ENCODE results near the gene RBM34.
"Not testable (repeated sequence)": the region's sequence is repeated elsewhere in the genome, so short reads cannot be mapped to it uniquely, and the experiment has no call there.

RBM34 gene

DNA sequence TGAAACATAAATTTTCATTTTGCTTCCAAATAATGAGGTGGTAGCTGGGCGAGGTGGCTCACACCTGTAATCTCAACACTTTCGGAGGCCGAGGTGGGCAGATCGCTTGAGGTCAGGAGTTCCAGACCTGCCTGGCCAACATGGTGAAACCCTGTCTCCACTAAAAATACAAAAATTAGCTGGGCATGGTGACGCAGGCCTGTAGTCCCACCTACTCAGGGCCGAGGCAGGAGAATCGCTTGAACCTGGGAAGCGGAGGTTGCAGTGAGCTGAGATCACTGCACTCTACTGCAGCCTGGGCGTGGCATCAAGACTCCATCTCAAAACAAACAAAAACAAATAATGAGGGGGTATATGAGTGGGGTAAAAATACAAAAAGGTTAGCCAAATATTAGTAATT lies 1.1 kb downstream of the RBM34 start:
- H4K8ac ChIP-seq (ENCODE audit: low read depth, low read length); H2BK5ac ChIP-seq (ENCODE audit: low read depth, low read length, poor library complexity); H3K4me1 ChIP-seq (ENCODE audit: control insufficient read depth in 1 of 2, insufficient read depth in 2 of 2, low read length in 2 of 2); H4K12ac ChIP-seq (ENCODE audit: low read depth, low read length); H2AK5ac ChIP-seq (ENCODE audit: low read length); H3K9me3 ChIP-seq (ENCODE audit: insufficient read depth, low read depth, low read length); H3K14ac ChIP-seq (ENCODE audit: low read length); H3K18ac ChIP-seq (ENCODE audit: low read length); H3K79me1 ChIP-seq (ENCODE audit: low read length); H3K4me3 ChIP-seq (ENCODE audit: low read depth, low read length); H3K23ac ChIP-seq (ENCODE audit: low read length); H3K9ac ChIP-seq (ENCODE audit: low read length); H3K27ac ChIP-seq (ENCODE audit: low read depth, low read length); H2BK120ac ChIP-seq (ENCODE audit: insufficient read depth, low read length, poor library complexity); H3K79me2 ChIP-seq (ENCODE audit: control insufficient read depth, insufficient read depth, low read length, poor library complexity); H4K91ac ChIP-seq (ENCODE audit: low read depth, low read length); DNase-seq; H2AFZ ChIP-seq (ENCODE audit: insufficient read depth, low read length, poor library complexity); H2BK12ac ChIP-seq (ENCODE audit: low read length); H3K27me3 ChIP-seq (ENCODE audit: insufficient read depth, low read length): not testable (repeated sequence)
- H3K36me3 ChIP-seq (ENCODE audit: control insufficient read depth in 1 of 2, insufficient read depth in 2 of 2, low read length in 2 of 2), result peaks cover 21 to 30% of the 10 kb centered on the region in 2 experiments
- no CpG with 5 or more reads among the region's 9 CpGs for WGBS (ENCODE audit: extremely low coverage, insufficient coverage, insufficient read length)
- peak overlapping the region; percentile 47 for H3K4ac ChIP-seq (ENCODE audit: low read depth, low read length)
- H3K4me2 ChIP-seq (ENCODE audit: low read length), result peak overlapping the region; percentile 35

DNA sequence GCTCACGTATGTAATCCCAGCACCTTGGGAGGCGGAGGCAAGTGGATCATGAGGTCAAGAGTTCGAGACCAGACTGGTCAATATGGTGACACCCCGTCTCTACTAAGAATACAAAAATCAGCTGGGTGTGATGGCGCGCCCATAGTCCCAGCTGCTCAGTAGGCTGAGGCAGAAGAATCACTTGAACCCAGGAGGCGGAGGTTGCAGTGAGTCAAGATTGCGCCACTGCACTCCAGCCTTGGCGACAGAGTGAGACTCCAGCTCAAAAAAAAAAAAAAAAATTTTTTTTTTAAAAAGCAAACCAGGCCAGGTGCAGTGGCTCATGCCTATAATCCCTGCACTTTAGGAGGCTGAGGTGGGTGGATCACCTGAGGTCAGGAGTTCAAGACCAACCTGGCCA lies 1.8 kb downstream of the RBM34 start:
- not testable (repeated sequence) for H4K8ac ChIP-seq (ENCODE audit: low read depth, low read length); H3K79me2 ChIP-seq (ENCODE audit: control insufficient read depth, insufficient read depth, low read length, poor library complexity); H4K91ac ChIP-seq (ENCODE audit: low read depth, low read length); H3K9ac ChIP-seq (ENCODE audit: low read length); H3K4me1 ChIP-seq (ENCODE audit: control insufficient read depth in 1 of 2, insufficient read depth in 2 of 2, low read length in 2 of 2); H3K9me3 ChIP-seq (ENCODE audit: insufficient read depth, low read depth, low read length); H3K18ac ChIP-seq (ENCODE audit: low read length); H3K79me1 ChIP-seq (ENCODE audit: low read length); H2AFZ ChIP-seq (ENCODE audit: insufficient read depth, low read length, poor library complexity); H3K14ac ChIP-seq (ENCODE audit: low read length); H3K4me2 ChIP-seq (ENCODE audit: low read length); H3K4me3 ChIP-seq (ENCODE audit: low read depth, low read length); H3K27ac ChIP-seq (ENCODE audit: low read depth, low read length); H2BK12ac ChIP-seq (ENCODE audit: low read length); H2AK5ac ChIP-seq (ENCODE audit: low read length); H2BK120ac ChIP-seq (ENCODE audit: insufficient read depth, low read length, poor library complexity); H3K27me3 ChIP-seq (ENCODE audit: insufficient read depth, low read length); H4K12ac ChIP-seq (ENCODE audit: low read depth, low read length); H2BK5ac ChIP-seq (ENCODE audit: low read depth, low read length, poor library complexity); DNase-seq; H3K23ac ChIP-seq (ENCODE audit: low read length)
- Histone ChIP-seq H3K4ac (ENCODE audit: low read depth, low read length) (peak overlapping the region; percentile 2), H3K36me3 (ENCODE audit: control insufficient read depth in 1 of 2, insufficient read depth in 2 of 2, low read length in 2 of 2) (peaks cover 21 to 32% of the 10 kb centered on the region in 2 experiments)
- no CpG with 5 or more reads among the region's 9 CpGs for WGBS (ENCODE audit: extremely low coverage, insufficient coverage, insufficient read length)

DNA sequence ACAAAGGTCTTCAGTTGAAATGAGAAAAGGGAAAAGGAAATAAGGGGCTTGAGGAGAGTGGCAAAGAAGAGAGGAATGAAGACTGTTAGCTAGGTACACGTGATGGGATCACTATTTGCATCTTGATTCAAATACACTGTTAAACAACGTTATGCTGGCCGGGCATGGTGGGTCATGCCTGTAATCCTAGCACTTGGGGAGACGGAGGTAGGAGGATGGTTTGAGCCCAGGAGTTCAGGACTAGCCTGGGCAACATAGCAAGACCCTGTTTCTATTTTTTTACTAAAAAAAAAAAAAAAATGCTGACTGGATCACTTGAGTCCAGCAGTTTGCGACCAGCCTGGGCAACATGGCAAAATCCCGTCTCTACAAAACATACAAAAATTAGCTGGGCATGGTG lies 2.4 kb downstream of the RBM34 start:
- H3K27ac ChIP-seq (ENCODE audit: low read depth, low read length), result no peak overlapping the region
- peaks cover 3% of the 10 kb centered on the region for H3K79me2 ChIP-seq (ENCODE audit: control insufficient read depth, insufficient read depth, low read length, poor library complexity)
- H3K4me3 ChIP-seq (ENCODE audit: low read depth, low read length), result no peak overlapping the region
- no peak overlapping the region for H4K8ac ChIP-seq (ENCODE audit: low read depth, low read length)
- H3K9ac ChIP-seq (ENCODE audit: low read length), result no peak overlapping the region
- no peak overlapping the region for H3K18ac ChIP-seq (ENCODE audit: low read length)
- no peak overlapping the region for H3K4me2 ChIP-seq (ENCODE audit: low read length)
- H3K79me1 ChIP-seq (ENCODE audit: low read length), result peaks cover 6% of the 10 kb centered on the region
- peaks cover 8% of the 10 kb centered on the region in 2 experiments for H3K4me1 ChIP-seq (ENCODE audit: control insufficient read depth in 1 of 2, insufficient read depth in 2 of 2, low read length in 2 of 2)
- H4K12ac ChIP-seq (ENCODE audit: low read depth, low read length), result no peak overlapping the region
- H2AK5ac ChIP-seq (ENCODE audit: low read length), result no peak overlapping the region
- H3K36me3 ChIP-seq (ENCODE audit: control insufficient read depth in 1 of 2, insufficient read depth in 2 of 2, low read length in 2 of 2), result peaks cover 21 to 36% of the 10 kb centered on the region in 2 experiments
- H4K91ac ChIP-seq (ENCODE audit: low read depth, low read length), result no peak overlapping the region
- no peak overlapping the region for H2AFZ ChIP-seq (ENCODE audit: insufficient read depth, low read length, poor library complexity)
- H3K14ac ChIP-seq (ENCODE audit: low read length), result no peak overlapping the region
- H3K4ac ChIP-seq (ENCODE audit: low read depth, low read length), result no peak overlapping the region
- no peak overlapping the region for H3K23ac ChIP-seq (ENCODE audit: low read length)
- DNase-seq, result no peak
- no peak overlapping the region for H2BK12ac ChIP-seq (ENCODE audit: low read length)
- H3K9me3 ChIP-seq (ENCODE audit: insufficient read depth, low read depth, low read length), result no peaks in the 10 kb centered on the region
- H2BK5ac ChIP-seq (ENCODE audit: low read depth, low read length, poor library complexity), result no peak overlapping the region
- no peaks in the 10 kb centered on the region for H3K27me3 ChIP-seq (ENCODE audit: insufficient read depth, low read length)
- WGBS (ENCODE audit: extremely low coverage, insufficient coverage, insufficient read length), result no CpG with 5 or more reads among the region's 6 CpGs
- no peak overlapping the region for H2BK120ac ChIP-seq (ENCODE audit: insufficient read depth, low read length, poor library complexity)

DNA sequence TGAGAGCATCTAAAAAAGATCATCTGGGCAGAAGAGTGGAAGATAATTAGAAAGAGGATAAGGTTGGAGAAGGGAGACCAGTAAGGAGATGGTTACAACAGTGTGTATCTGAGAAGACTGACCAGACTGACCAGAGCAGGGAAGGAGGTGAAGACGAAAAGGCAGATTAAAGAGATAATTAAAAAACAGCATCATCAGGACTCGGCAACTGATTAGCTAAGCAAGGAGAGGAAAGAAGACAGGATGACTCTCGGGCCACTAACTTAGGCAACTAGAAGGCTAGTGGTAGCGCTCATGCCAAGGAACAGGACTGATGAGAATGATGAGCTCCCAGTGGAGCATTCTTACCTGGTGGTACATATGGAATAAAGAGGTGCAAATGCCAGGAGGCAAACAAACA lies 3.9 kb downstream of the RBM34 start:
- H3K18ac ChIP-seq (ENCODE audit: low read length), result no peak overlapping the region
- DNase-seq, result no peak
- H3K4me3 ChIP-seq (ENCODE audit: low read depth, low read length), result no peak overlapping the region
- no peak overlapping the region for H2BK12ac ChIP-seq (ENCODE audit: low read length)
- H3K36me3 ChIP-seq (ENCODE audit: control insufficient read depth in 1 of 2, insufficient read depth in 2 of 2, low read length in 2 of 2), result peaks cover 28 to 43% of the 10 kb centered on the region in 2 experiments
- H2BK120ac ChIP-seq (ENCODE audit: insufficient read depth, low read length, poor library complexity), result no peak overlapping the region
- H2AFZ ChIP-seq (ENCODE audit: insufficient read depth, low read length, poor library complexity), result no peak overlapping the region
- H4K8ac ChIP-seq (ENCODE audit: low read depth, low read length), result no peak overlapping the region
- H3K27me3 ChIP-seq (ENCODE audit: insufficient read depth, low read length), result no peaks in the 10 kb centered on the region
- WGBS (ENCODE audit: extremely low coverage, insufficient coverage, insufficient read length), result no CpG with 5 or more reads among the region's 4 CpGs
- H4K12ac ChIP-seq (ENCODE audit: low read depth, low read length), result no peak overlapping the region
- no peak overlapping the region for H3K9ac ChIP-seq (ENCODE audit: low read length)
- H3K79me1 ChIP-seq (ENCODE audit: low read length), result peaks cover 6% of the 10 kb centered on the region
- H3K14ac ChIP-seq (ENCODE audit: low read length), result no peak overlapping the region
- H3K4ac ChIP-seq (ENCODE audit: low read depth, low read length), result no peak overlapping the region
- no peak overlapping the region for H3K23ac ChIP-seq (ENCODE audit: low read length)
- H3K4me2 ChIP-seq (ENCODE audit: low read length), result no peak overlapping the region
- no peak overlapping the region for H2AK5ac ChIP-seq (ENCODE audit: low read length)
- H3K27ac ChIP-seq (ENCODE audit: low read depth, low read length), result no peak overlapping the region
- peaks cover 8% of the 10 kb centered on the region in 2 experiments for H3K4me1 ChIP-seq (ENCODE audit: control insufficient read depth in 1 of 2, insufficient read depth in 2 of 2, low read length in 2 of 2)
- no peak overlapping the region for H4K91ac ChIP-seq (ENCODE audit: low read depth, low read length)
- H2BK5ac ChIP-seq (ENCODE audit: low read depth, low read length, poor library complexity), result no peak overlapping the region
- H3K79me2 ChIP-seq (ENCODE audit: control insufficient read depth, insufficient read depth, low read length, poor library complexity), result peaks cover 3% of the 10 kb centered on the region
- H3K9me3 ChIP-seq (ENCODE audit: insufficient read depth, low read depth, low read length), result no peaks in the 10 kb centered on the region
